Activated naive CD4-positive, alpha-beta T cell (primary cell): ENCODE measurements around the gene ALDH3B1.

ENCODE experiments used
- DNase-seq, 4 experiments: peaks; one replicate each; lab custom pipeline; 2025; lab: John Stamatoyannopoulos, UW

The ALDH3B1 gene

GRCh38 chr11:68031144-68031464 is 21.0 kb downstream of the ALDH3B1 start:
- DNase-seq, result peak in 1 of 4 experiments; percentile 23

GRCh38 chr11:68032003-68032402 is 21.9 kb downstream of the ALDH3B1 start:
- no peak for DNase-seq

GRCh38 chr11:68032997-68033707 is 23.0 kb downstream of the ALDH3B1 start:
- DNase-seq, result no peak

GRCh38 chr11:68033708-68034045 is 23.6 kb downstream of the ALDH3B1 start:
- no peak for DNase-seq

GRCh38 chr11:68035266-68035876 is 25.2 kb downstream of the ALDH3B1 start:
- DNase-seq, result no peak

GRCh38 chr11:68036141-68036716 is 26.1 kb downstream of the ALDH3B1 start:
- DNase-seq, result no peak

GRCh38 chr11:68036717-68037239 is 26.7 kb downstream of the ALDH3B1 start:
- no peak for DNase-seq

GRCh38 chr11:68037411-68038225 is 27.5 kb downstream of the ALDH3B1 start:
- DNase-seq, result no peak

- DNase-seq, result no peak
Observed at GRCh38 chr11:68038226-68038717, 28.1 kb downstream of the ALDH3B1 start.

- DNase-seq, result peak in 1 of 4 experiments; percentile 43
Observed at GRCh38 chr11:68038718-68039525, 28.8 kb downstream of the ALDH3B1 start, which contains the start of gene TCIRG1. Gene TCIRG1, plus strand, starts transcription at chr11:68039025. Its CDS starts 2,247 bp downstream, at chr11:68041272.

GRCh38 chr11:68039526-68040086 is 29.5 kb downstream of the ALDH3B1 start:
- DNase-seq, result no peak

- DNase-seq, result peak in 2 of 4 experiments; percentile 22 to 27
Observed at GRCh38 chr11:68040101-68040956, 30.2 kb downstream of the ALDH3B1 start.

GRCh38 chr11:68040957-68041591 is 30.9 kb downstream of the ALDH3B1 start:
- DNase-seq, result no peak

- DNase-seq, result no peak
Observed at GRCh38 chr11:68041617-68042218, 31.6 kb downstream of the ALDH3B1 start.

- DNase-seq, result no peak
Observed at GRCh38 chr11:68042219-68043028, 32.3 kb downstream of the ALDH3B1 start.

GRCh38 chr11:68043029-68043348 is 32.9 kb downstream of the ALDH3B1 start:
- DNase-seq, result no peak

- DNase-seq, result no peak
Observed at GRCh38 chr11:68043349-68044144, 33.4 kb downstream of the ALDH3B1 start.
